D721Med (cell line): Measurements from ENCODE around the gene STIP1.
A peak's percentile ranks its signal among the peaks of the same experiment; 100 is the strongest.

Source experiments
- DNase-seq: peaks from one replicate; pipeline ENCODE4 v3.0.0; 2011; ENCODE audit warnings: low spot score; ENCODE audit not compliant: insufficient read length
- FAIRE-seq: peaks from 2 replicates; lab custom pipeline; 2011; peaks lifted over from hg19 to GRCh38; lab: Jason Lieb, UNC
- CTCF ChIP-seq: IDR thresholded peaks from 2 replicates; pipeline ENCODE4 v1.5.1; 2012; ENCODE audit warnings: mild to moderate bottlenecking, control low read depth; ENCODE audit not compliant: insufficient read depth; ENCODE audit errors: missing control alignments

The STIP1 gene

GRCh38 chr11:64185693-64186491 is at the start of gene STIP1:
STIP1 (plus strand) TSS chr11:64186171; CDS start chr11:64186262, 91 bp downstream.
- peak; percentile 12 for TF ChIP-seq CTCF
- DNase-seq (peak; percentile 88), FAIRE-seq (no peak)

- DNase-seq (no peak), FAIRE-seq (no peak)
- no peak for TF ChIP-seq CTCF
These were observed 49.1 kb upstream of the STIP1 start for GRCh38 chr11:64136765-64137441.

GRCh38 chr11:64138398-64138797 is 47.6 kb upstream of the STIP1 start:
- DNase-seq (no peak), FAIRE-seq (no peak)
- TF ChIP-seq CTCF = no peak

GRCh38 chr11:64139049-64139448 is 46.9 kb upstream of the STIP1 start:
- DNase-seq (no peak), FAIRE-seq (no peak)
- no peak for TF ChIP-seq CTCF

- no peak for TF ChIP-seq CTCF
- no peak for FAIRE-seq
- no peak for DNase-seq
These were observed 45.9 kb upstream of the STIP1 start for GRCh38 chr11:64140082-64140481.

GRCh38 chr11:64141081-64141783 is 44.7 kb upstream of the STIP1 start:
- TF ChIP-seq CTCF = no peak
- DNase-seq (no peak), FAIRE-seq (no peak)
